Measurements from ENCODE around the gene FNDC1. TPM values are rescaled to one million over a fixed set of nuclear protein-coding genes. Genes with fewer than 3 reads are reported as not detected.

Gene FNDC1
- total RNA-seq, 1 donor from 2014 or later, result 13.8 TPM

DNA sequence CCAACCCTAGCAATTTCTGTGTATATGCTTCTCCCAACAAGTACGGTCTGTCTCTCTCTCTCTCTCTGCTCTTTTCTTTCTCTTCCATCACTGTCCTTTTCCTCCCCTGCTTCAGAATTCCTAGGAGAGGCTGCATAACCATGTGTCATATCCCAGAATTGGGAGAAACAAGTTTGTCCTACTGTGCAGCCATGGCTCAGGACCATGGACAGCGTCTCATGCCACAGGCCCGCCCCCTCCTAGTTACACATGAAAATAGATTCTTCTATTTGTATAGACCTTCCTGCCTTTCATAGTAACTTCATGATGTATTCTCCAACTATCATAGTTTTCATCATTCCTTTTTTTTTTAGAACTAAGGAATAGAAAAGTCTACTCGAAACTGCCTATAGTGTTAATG lies 98.0 kb downstream of the FNDC1 start:
- TF ChIP-seq, protein P1, sequence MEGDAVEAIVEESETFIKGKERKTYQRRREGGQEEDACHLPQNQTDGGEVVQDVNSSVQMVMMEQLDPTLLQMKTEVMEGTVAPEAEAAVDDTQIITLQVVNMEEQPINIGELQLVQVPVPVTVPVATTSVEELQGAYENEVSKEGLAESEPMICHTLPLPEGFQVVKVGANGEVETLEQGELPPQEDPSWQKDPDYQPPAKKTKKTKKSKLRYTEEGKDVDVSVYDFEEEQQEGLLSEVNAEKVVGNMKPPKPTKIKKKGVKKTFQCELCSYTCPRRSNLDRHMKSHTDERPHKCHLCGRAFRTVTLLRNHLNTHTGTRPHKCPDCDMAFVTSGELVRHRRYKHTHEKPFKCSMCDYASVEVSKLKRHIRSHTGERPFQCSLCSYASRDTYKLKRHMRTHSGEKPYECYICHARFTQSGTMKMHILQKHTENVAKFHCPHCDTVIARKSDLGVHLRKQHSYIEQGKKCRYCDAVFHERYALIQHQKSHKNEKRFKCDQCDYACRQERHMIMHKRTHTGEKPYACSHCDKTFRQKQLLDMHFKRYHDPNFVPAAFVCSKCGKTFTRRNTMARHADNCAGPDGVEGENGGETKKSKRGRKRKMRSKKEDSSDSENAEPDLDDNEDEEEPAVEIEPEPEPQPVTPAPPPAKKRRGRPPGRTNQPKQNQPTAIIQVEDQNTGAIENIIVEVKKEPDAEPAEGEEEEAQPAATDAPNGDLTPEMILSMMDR (IDR thresholded peaks at IDR 0.05), result no peak
- H3K4me1 Mint-ChIP-seq (ENCODE audit: low read depth), result no peaks in the 10 kb centered on the region
- H3K27me3 Mint-ChIP-seq (ENCODE audit: low read depth), result no peaks in the 10 kb centered on the region
- H3K9me3 Mint-ChIP-seq (ENCODE audit: low read depth), result no peaks in the 10 kb centered on the region
- no peak overlapping the region for H3K27ac Mint-ChIP-seq (ENCODE audit: unreplicated experiment)
- H3K36me3 Mint-ChIP-seq (ENCODE audit: low read depth), result no peaks in the 10 kb centered on the region
- no peak for DNase-seq (ENCODE audit: low spot score)
- H3K4me3 Mint-ChIP-seq (ENCODE audit: unreplicated experiment), result no peak overlapping the region

DNA sequence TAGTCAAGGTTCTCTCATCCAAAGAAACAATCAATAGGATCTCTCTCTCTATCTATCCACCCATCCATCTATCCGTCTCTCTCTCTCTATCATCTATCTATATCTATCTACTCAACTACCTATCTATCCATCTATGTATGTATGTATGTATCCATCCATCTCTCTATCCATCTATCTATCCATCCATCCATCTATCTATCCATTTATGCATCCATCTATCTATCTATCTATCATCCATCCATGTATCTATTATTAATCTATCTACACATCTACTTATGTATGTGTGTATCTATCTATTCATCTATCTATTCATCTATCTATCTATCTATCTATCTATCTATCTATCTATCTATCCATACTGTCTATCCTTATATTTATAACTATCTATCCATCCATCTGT lies 99.3 kb downstream of the FNDC1 start:
- Mint-ChIP-seq H3K9me3 (ENCODE audit: low read depth) (no peaks in the 10 kb centered on the region), H3K27me3 (ENCODE audit: low read depth) (no peaks in the 10 kb centered on the region), H3K4me3 (ENCODE audit: unreplicated experiment) (no peak overlapping the region), H3K4me1 (ENCODE audit: low read depth) (no peaks in the 10 kb centered on the region), H3K27ac (ENCODE audit: unreplicated experiment) (no peak overlapping the region), H3K36me3 (ENCODE audit: low read depth) (no peaks in the 10 kb centered on the region)
- DNase-seq (ENCODE audit: low spot score), result no peak
- TF ChIP-seq, protein P1 (IDR thresholded peaks at IDR 0.05), result no peak

DNA sequence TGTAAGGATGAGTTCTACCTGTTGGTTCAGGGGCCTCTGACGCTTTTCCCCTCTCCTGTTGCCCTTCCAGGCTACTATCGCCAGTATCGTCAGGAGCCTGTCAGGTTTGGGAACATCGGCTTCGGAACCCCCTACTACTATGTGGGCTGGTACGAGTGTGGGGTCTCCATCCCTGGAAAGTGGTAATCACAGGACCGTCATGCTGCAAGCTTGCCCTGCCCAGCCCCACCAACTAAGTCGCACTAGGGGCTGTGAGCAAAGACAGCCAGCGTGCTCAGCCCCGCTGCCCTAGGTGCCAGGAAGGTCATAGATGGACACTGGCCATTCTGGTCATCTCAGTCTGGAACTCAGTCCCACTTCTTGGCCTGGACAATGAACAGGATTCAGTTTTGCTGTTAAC lies 102.1 kb downstream of the FNDC1 start:
- no peaks in the 10 kb centered on the region for H3K4me1 Mint-ChIP-seq (ENCODE audit: low read depth)
- H3K9me3 Mint-ChIP-seq (ENCODE audit: low read depth), result no peaks in the 10 kb centered on the region
- H3K27ac Mint-ChIP-seq (ENCODE audit: unreplicated experiment), result no peak overlapping the region
- H3K36me3 Mint-ChIP-seq (ENCODE audit: low read depth), result peaks cover 2% of the 10 kb centered on the region
- no peak overlapping the region for H3K4me3 Mint-ChIP-seq (ENCODE audit: unreplicated experiment)
- TF ChIP-seq, protein P1 (IDR thresholded peaks at IDR 0.05), result no peak
- no peak for DNase-seq (ENCODE audit: low spot score)
- peaks cover 3% of the 10 kb centered on the region for H3K27me3 Mint-ChIP-seq (ENCODE audit: low read depth)

DNA sequence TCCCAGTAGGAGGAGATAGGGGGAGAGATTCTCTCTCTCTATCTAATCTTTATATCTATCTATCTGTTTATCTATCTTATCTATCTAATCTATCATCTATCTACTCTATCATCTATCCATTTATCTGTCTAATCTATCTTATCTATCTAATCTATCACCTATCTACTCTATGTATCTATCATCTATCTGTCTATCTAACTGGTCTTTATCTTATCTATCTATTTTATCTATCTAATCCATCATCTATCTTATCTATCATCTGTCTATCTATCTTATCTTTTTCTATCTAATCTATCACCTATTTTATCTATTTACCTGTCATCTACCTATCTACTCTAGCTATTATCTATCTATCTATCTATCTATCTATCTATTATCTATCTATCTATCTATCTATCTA lies 109.4 kb downstream of the FNDC1 start:
- H3K4me3 Mint-ChIP-seq (ENCODE audit: unreplicated experiment), result no peak overlapping the region
- H3K27me3 Mint-ChIP-seq (ENCODE audit: low read depth), result peaks cover 3% of the 10 kb centered on the region
- TF ChIP-seq, protein P1 (IDR thresholded peaks at IDR 0.05), result no peak
- no peak for DNase-seq (ENCODE audit: low spot score)
- no peak overlapping the region for H3K27ac Mint-ChIP-seq (ENCODE audit: unreplicated experiment)
- no peaks in the 10 kb centered on the region for H3K9me3 Mint-ChIP-seq (ENCODE audit: low read depth)
- peaks cover 2% of the 10 kb centered on the region for H3K36me3 Mint-ChIP-seq (ENCODE audit: low read depth)
- H3K4me1 Mint-ChIP-seq (ENCODE audit: low read depth), result no peaks in the 10 kb centered on the region

DNA sequence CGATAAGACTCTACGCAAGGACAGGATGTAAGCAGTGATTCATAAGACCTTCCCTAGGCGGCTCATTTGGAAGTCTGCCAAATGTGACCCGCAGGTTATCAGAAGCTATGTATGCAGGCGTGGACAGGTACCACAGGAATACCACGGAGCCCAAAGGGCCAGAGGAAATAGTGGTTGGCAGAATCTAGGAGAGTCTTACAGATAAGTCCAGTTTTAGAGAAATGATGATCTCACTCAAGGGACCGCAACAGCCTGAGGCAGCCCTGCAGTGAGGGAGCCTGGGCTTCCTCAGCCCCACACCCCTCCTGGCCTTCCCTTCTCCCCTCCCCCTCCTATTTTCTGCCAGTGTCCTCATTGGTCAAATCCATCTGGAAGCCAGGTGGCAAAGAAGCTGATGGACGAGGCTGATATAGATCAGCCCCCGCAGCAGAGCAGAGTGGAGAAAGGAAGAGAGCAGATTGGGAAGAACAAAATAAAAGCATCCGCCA lies 110.6 kb downstream of the FNDC1 start:
- no peak overlapping the region for H3K4me3 Mint-ChIP-seq (ENCODE audit: unreplicated experiment)
- H3K27me3 Mint-ChIP-seq (ENCODE audit: low read depth), result peaks cover 3% of the 10 kb centered on the region
- H3K4me1 Mint-ChIP-seq (ENCODE audit: low read depth), result no peaks in the 10 kb centered on the region
- H3K9me3 Mint-ChIP-seq (ENCODE audit: low read depth), result no peaks in the 10 kb centered on the region
- TF ChIP-seq, protein P1 (IDR thresholded peaks at IDR 0.05), result no peak
- DNase-seq (ENCODE audit: low spot score), result no peak
- peaks cover 2% of the 10 kb centered on the region for H3K36me3 Mint-ChIP-seq (ENCODE audit: low read depth)
- H3K27ac Mint-ChIP-seq (ENCODE audit: unreplicated experiment), result no peak overlapping the region
